PC-3 (cell line): ENCODE results near the gene PPFIA1. TPM values are rescaled to one million over a fixed set of nuclear protein-coding genes. Genes with fewer than 3 reads are reported as not detected.

Experiments
- ATAC-seq: fragments of 200-7000 bp; cut with Tn5 transposase; 2 replicates; pipeline ENCODE4 v1.9.1; 2020; ENCODE audit warnings: mild to moderate bottlenecking, moderate library complexity
- BruUV-seq: library from RNA; stranded (reverse); fragments of 400-500 nt; replicated peaks from 2 replicates; lab custom pipeline; 2021; lab: Mats Ljungman, UMichigan
- CTCF ChIA-PET: fragments of 300-600 bp; sonication (Branson Sonifier 250); formaldehyde crosslinking; loops from one replicate; lab custom pipeline; 2022; ENCODE audit warnings: antibody characterized with exemption; lab: Charles Lee
- POLR2A ChIA-PET: fragments of 300-600 bp; sonication (Branson Sonifier 250); formaldehyde crosslinking; loops from one replicate; lab custom pipeline; 2022; ENCODE audit warnings: antibody characterized with exemption; ENCODE audit not compliant: unreplicated experiment; lab: Charles Lee
- DNase-seq: peaks from one replicate; pipeline ENCODE4 v3.0.0-alpha.2; 2015
- H2AFZ ChIP-seq: fragments of 300-600 bp; sonication (generic); 2 replicates; pipeline ENCODE4 v1.6.0; 2016; ENCODE audit warnings: antibody characterized with exemption, low read length
- H3F3A ChIP-seq: fragments of 300-600 bp; sonication (generic); one replicate; pipeline ENCODE4 v1.6.0; 2017; ENCODE audit warnings: antibody characterized with exemption, low read length, control low read depth, mild to moderate bottlenecking; ENCODE audit not compliant: unreplicated experiment
- H3K27ac ChIP-seq: fragments of 300-600 bp; sonication (generic); 2 replicates; pipeline ENCODE4 v1.5.1; 2016; ENCODE audit warnings: mild to moderate bottlenecking, low read length
- H3K27me3 ChIP-seq: fragments of 300-600 bp; sonication (generic); 2 replicates; pipeline ENCODE4 v1.6.1; 2016; ENCODE audit warnings: low read length, mixed read lengths
- H3K36me3 ChIP-seq: fragments of 300-600 bp; sonication (generic); 2 replicates; pipeline ENCODE4 v1.6.1; 2016; ENCODE audit warnings: low read depth, mixed run types, low read length, mixed read lengths
- H3K4me1 ChIP-seq: fragments of 300-600 bp; sonication (generic); 2 replicates; pipeline ENCODE4 v1.5.1; 2016; ENCODE audit warnings: low read length; ENCODE audit not compliant: insufficient read depth
- H3K4me2 ChIP-seq: fragments of 300-600 bp; sonication (generic); 2 replicates; pipeline ENCODE4 v1.6.0; 2016; ENCODE audit warnings: low read length
- H3K4me3 ChIP-seq: fragments of 300-600 bp; sonication (generic); 2 replicates; pipeline ENCODE4 v1.5.1; 2016; ENCODE audit warnings: mild to moderate bottlenecking, low read length, mixed read lengths
- H3K79me2 ChIP-seq: fragments of 300-600 bp; sonication (generic); 2 replicates; pipeline ENCODE4 v1.6.1; 2017; ENCODE audit warnings: low read length, mixed read lengths
- H3K9ac ChIP-seq: fragments of 300-600 bp; sonication (generic); 2 replicates; pipeline ENCODE4 v1.6.0; 2016; ENCODE audit warnings: mild to moderate bottlenecking, low read length
- H3K9me2 ChIP-seq: fragments of 300-600 bp; sonication (generic); replicated peaks from 2 replicates; pipeline ENCODE4 v1.6.1; 2016; ENCODE audit warnings: mixed run types, low read length, mixed read lengths
- H3K9me3 ChIP-seq: fragments of 300-600 bp; sonication (generic); 2 replicates; pipeline ENCODE4 v1.6.1; 2016; ENCODE audit warnings: low read length, mixed read lengths
- H4K20me1 ChIP-seq: fragments of 300-600 bp; sonication (generic); 2 replicates; pipeline ENCODE4 v1.6.1; 2016; ENCODE audit warnings: low read length, mixed read lengths
- CTCF ChIP-seq: fragments of 300-600 bp; sonication (generic); conservative IDR thresholded peaks from 2 replicates; pipeline ENCODE4 v1.5.1; 2017; ENCODE audit warnings: antibody characterized with exemption, low read depth, mild to moderate bottlenecking, low read length
- EZH2 ChIP-seq: fragments of 300-600 bp; sonication (generic); IDR thresholded peaks from one replicate; pipeline ENCODE4 v1.6.1; 2017; ENCODE audit warnings: antibody characterized with exemption, mild to moderate bottlenecking, low read length; ENCODE audit not compliant: unreplicated experiment
- EZH2phosphoT487 ChIP-seq: fragments of 300-600 bp; sonication (generic); IDR thresholded peaks from 2 replicates; pipeline ENCODE4 v1.6.1; 2018; ENCODE audit warnings: mild to moderate bottlenecking, antibody characterized with exemption, low read length, borderline replicate concordance
- intact Hi-C: fragments of 100-400 bp; cut with micrococcal nuclease; formaldehyde crosslinking; loops from 2 replicates; pipeline ENCODE4 v1.9.0; 2023
- total RNA-seq: library from RNA; depleted of rRNA; stranded (reverse); fragments of >200 nt; gene quantifications from 2 replicates; pipeline ENCODE4 v1.2.3, GENCODE V29; 2014

PPFIA1 gene
- total RNA-seq, 1 experiment from 2014 or later = 57.5 TPM

DNA sequence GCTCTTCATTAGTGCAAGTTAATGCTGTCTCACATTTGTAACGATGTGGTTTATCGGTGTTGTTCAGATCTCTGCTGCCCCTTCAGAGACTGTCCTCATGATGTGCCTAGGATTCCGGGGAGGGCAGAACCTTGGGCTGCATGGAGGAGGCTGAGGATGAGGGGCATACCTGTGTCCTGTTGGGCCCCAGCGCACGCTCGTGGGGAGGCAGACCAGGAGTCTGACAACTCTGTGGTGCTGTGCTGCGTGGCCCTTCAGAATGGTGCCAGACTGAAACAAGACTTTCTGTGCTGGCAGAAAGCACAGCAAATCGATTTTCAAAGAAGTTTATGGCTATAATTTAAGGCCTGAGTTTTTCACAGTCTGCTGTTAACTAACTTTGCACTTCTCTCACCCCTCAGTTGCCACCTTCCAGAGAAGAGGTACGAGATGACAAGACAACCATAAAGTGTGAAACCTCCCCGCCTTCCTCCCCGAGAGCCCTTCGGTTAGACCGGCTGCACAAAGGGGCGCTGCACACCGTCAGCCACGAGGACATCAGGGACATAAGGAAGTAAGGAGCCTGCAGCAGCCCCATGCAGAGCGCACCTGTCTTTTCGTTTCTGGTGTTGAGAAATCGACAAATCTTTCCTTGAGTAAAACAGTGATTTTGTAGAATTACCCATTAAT is 83.5 kb downstream of the PPFIA1 start:
- no peak overlapping the region for H3K4me2 ChIP-seq
- H2AFZ ChIP-seq = no peak overlapping the region
- ChIA-PET CTCF (no interaction called here), POLR2A (no interaction called here)
- TF ChIP-seq EZH2 (no peak), EZH2phosphoT487 (no peak), CTCF (no peak)
- no peak overlapping the region for H3K9ac ChIP-seq
- H3K36me3 ChIP-seq = peaks cover 62% of the 10 kb centered on the region
- no peaks in the 10 kb centered on the region for H3K9me3 ChIP-seq
- H3K27ac ChIP-seq = no peak overlapping the region
- BruUV-seq = no TSS peak
- H3K4me1 ChIP-seq = no peaks in the 10 kb centered on the region
- H3F3A ChIP-seq = no peaks in the 10 kb centered on the region
- intact Hi-C loops = no loop called here
- H3K27me3 ChIP-seq = no peaks in the 10 kb centered on the region
- H4K20me1 ChIP-seq = no peaks in the 10 kb centered on the region
- ATAC-seq (no peak), DNase-seq (no peak)
- H3K9me2 ChIP-seq = no peaks in the 10 kb centered on the region
- H3K79me2 ChIP-seq = no peaks in the 10 kb centered on the region
- no peak overlapping the region for H3K4me3 ChIP-seq

GRCh38 chr11:70354629-70355028 is 84.1 kb downstream of the PPFIA1 start:
- peaks cover 62% of the 10 kb centered on the region for H3K36me3 ChIP-seq

More at GRCh38 chr11:70354629-70355028, 84.1 kb downstream of the PPFIA1 start:
- no peaks in the 10 kb centered on the region for H4K20me1 ChIP-seq
- BruUV-seq = no TSS peak
- H3F3A ChIP-seq = no peaks in the 10 kb centered on the region
- H2AFZ ChIP-seq = no peak overlapping the region
- ATAC-seq (no peak), DNase-seq (no peak)
- no peak overlapping the region for H3K27ac ChIP-seq
- no peaks in the 10 kb centered on the region for H3K9me2 ChIP-seq
- no peak overlapping the region for H3K4me3 ChIP-seq
- ChIA-PET CTCF (no interaction called here), POLR2A (no interaction called here)
- H3K79me2 ChIP-seq = no peaks in the 10 kb centered on the region
- no peak overlapping the region for H3K9ac ChIP-seq
- TF ChIP-seq EZH2 (no peak), EZH2phosphoT487 (no peak), CTCF (no peak)
- no peaks in the 10 kb centered on the region for H3K4me1 ChIP-seq
- no peak overlapping the region for H3K4me2 ChIP-seq
- intact Hi-C loops = no loop called here
- H3K27me3 ChIP-seq = no peaks in the 10 kb centered on the region
- H3K9me3 ChIP-seq = no peaks in the 10 kb centered on the region
